CD4-positive, alpha-beta T cell treated with Interleukin-12 subunit alpha and Interleukin-12 subunit beta, for 1 hour (primary cell): ENCODE measurements around the gene INO80D.
"Not testable (repeated sequence)": the region's sequence is repeated elsewhere in the genome, so short reads cannot be mapped to it uniquely, and the experiment has no call there.

Source experiments
- DNase-seq: peaks from one replicate; pipeline ENCODE4 v3.0.0-alpha.2; 2020

Gene INO80D

DNA sequence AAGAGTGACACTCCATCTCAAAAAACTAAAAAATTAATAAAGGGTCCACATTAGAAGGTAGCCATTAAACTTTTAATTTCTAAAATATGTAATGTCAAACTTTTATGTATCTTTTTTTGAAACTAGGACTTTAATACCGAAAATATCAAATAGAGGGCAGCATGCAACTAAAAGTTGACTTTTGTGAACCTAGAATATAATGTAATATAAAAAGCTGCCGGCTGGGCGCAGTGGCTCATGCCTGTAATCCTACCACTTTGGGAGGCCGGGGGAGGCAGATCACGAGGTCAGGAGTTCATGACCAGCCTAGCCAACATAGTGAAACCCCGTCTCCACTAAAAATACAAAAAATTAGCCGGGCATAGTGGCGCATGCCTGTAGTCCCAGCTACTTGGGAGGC lies 62.8 kb downstream of the INO80D start:
- no peak for DNase-seq

DNA sequence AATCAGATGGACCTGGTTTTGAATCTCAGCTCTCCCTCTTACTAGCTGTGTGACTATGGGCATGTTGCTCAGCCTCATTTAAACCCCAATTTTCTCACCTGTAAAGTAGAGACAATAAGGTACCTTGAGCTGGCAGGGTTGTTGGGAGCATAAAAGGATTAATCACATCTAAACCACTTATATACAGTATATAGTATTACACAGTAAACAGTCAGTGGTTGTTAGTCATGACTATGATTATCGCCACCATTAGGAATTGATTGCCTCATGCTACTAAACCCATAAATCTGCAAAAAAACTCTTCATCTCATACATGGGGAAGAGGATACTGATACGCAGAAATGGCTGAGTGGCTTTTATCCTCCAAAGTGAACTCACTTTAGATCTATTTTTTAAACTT lies 65.8 kb downstream of the INO80D start:
- DNase-seq = no peak

DNA sequence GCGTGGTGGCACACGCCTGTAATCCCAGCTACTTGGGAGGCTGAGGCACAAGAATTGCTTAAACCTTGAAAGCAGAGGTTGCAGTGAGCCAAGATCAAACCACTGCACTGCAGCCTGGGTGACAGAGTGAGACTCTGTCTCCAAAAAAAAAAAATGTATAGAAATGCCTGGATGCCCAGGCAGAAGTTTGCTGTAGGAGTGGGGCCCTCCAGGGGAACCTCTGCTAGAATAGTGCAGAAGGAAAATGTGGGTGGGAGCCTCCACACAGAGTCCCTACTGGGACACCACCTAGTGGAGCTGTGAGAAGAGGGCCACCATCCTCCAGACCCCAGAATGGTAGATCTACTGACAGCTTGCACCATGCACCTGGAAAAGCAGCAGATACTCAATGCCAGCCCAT lies 70.2 kb downstream of the INO80D start:
- not testable (repeated sequence) for DNase-seq

DNA sequence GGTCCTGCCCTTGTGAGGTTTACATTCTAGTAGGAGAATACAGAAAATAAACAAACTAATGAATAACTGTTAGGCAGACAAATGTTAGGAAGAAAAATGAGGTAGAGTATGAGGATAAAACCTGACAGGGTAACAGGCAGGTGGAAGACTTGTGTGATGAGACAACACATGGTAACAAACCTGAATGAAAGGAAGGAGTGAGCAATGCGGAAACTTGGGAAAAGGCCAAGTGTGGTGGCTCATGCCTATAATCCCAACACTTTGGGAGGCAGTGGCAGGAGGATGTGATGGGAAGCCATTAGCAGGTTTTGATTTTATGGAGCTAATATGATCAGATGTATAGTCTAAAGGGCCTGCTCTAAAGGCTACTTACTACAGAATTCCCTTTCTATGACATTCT lies 74.2 kb downstream of the INO80D start:
- no peak for DNase-seq

DNA sequence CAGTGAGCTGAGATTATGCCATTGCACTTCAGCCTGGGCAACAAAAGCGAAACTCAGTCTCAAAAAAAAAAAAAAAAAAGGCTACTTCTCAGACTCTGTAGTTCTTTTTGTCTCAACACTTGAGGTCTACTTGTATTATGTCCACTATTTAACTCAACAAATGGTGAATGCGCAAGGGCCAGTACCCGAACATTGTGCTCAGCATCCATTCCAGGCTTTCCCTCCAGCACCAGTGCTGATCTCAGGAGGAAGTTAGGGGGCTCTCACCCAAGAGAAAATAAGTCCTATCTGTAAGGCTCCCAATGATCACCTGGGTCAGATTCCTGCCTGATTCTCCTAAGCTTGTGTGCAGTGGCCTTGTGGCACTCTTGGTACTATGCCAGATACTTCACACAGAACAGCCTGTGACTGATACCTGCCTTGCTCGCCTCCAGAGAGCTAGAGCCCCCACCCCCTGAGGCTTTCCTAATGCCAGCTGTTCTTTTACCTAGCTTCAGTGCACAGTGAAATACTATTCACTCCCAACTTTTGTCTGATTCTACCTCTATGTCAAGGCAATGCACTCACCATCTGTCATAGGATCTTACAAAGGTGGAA lies 74.9 kb downstream of the INO80D start:
- DNase-seq = no peak

DNA sequence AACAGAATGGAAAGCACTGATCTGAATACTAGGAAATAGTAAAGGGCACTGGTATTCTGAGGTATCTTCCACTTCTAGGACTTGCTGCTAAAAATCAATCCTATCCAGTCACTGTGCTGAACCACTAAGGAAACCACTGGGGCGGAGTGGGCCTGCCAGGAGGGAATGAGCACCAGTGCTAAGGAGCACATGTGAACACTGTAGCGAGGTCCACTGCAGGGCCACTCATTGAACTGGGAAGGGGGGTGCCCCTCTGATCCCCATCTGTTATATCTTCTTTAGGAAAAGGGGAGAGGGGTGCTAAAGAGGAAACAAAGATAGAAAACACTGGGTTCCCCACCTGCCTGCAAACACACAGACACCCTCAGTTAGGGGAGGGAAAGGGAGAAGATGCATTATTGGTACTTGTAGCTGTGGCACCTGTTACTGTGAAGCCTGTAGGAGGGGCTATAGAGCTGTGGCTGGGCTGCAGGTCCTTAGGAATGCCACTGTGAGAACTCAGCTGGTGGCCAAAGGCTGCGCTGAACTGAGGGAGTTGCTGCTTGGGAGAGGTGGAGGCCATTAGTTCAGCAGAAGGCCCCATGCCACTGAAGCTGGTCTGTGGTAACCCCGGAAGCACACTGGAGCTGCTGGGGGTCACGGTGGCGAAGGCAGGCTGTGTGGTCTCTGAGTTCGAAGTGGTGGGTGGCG lies 81.8 kb downstream of the INO80D start:
- DNase-seq = peak; percentile 7

DNA sequence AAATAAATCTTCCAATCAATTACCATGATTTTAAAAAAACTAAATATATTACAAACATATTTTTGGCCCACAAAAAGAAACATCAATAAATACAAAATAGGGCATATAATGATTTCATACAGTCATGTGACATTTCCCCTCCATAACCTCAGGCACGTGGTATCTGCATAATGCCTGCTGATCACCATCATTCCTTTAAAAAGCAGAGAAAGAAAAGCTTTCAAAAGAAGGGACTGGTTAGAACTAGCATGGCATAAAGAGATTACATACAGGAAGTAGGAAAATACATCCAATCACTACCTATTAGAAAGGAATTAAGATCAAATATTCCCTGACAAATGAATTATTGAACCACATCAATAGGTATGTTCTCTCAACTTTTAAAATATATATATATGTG lies 83.5 kb downstream of the INO80D start:
- DNase-seq = no peak

DNA sequence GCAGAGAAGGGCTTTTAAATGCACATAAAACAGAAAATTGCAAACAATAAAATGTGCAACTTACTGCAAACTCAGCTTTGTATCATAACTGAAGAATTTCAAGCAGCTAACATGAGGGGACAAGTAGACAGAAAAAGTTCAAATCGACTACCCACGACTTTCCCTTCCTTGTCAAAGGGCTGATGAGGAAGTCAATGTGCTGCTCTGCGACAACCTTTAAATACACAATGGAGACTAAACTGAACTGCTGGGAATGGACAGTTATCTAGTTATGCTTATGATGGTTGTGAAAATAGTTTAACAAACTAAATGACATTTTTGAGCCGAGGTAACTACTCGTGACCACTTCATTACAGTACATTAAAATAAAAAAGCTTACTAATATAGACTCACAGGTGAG lies 84.1 kb downstream of the INO80D start:
- DNase-seq = no peak

DNA sequence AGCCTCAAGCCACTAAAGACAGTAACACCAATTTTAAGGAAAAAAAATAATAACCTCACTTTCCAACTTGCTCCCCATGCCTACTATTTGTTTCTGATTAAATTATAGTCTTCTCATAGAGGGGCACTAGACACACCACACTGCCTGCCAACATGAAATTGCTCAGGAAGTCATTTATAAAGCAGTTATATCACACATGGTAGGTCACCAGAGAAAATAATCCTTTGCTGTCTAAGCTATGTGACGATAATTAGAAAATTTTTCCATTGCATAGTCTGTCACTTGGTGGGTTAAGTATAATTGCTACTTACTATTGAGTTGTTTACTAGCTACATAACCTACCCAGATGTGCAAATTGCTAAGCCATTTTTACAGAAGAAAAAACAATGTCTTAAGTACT lies 85.2 kb downstream of the INO80D start:
- no peak for DNase-seq

DNA sequence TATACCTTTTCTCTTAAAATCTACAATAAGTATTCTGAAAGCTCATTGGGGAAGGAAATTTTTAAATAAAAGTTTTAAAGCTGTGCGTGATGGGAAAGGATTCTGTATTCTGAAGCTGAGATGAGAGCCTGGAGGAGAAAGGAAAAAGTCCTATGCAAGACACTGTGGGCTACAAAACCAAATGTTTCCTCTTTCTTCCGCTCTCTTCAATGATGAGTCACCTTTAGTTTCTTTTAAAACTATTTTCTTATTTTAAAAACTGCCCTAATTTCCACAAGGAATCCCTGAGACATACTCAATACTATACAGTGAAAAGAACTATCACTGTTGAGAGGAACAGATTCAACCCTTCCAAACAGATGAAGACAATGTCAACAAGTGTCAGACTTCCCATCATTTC lies 87.4 kb downstream of the INO80D start:
- DNase-seq = no peak

DNA sequence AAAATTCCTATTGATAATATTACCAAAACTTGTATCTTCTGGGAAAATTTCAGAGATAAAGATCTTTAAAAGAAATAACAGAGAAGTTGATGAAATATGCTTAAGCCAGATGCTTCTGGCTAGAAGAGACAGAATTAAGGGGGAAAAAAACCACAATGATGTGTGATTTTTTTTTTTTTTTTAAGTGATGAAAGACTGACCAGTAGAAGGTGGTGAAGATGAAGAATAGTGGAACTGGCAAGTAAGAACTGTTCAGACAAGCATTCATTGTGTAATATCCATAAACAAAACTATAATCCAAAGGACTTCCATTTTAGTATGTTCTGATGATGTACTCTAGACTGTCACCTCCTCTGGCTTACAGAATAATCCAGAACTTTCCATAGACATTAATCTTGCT lies 89.8 kb downstream of the INO80D start:
- no peak for DNase-seq

DNA sequence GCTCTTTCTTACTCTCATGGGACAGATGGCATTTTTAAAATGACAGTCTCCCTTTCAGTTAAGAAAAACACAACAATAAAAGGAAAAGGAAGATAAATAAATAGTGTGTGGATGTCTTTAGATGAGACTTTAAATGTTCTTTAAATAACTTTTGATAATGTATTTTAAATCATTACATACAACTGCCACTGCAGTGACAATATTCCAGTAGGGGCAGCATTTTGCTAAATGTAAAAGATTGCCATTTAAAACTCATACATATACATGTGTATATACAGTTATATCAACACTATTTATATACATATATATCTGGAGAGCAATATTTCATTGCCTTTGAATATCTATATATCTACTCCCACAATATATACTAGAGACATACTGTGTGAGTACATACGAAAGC lies 90.7 kb downstream of the INO80D start:
- DNase-seq = no peak

DNA sequence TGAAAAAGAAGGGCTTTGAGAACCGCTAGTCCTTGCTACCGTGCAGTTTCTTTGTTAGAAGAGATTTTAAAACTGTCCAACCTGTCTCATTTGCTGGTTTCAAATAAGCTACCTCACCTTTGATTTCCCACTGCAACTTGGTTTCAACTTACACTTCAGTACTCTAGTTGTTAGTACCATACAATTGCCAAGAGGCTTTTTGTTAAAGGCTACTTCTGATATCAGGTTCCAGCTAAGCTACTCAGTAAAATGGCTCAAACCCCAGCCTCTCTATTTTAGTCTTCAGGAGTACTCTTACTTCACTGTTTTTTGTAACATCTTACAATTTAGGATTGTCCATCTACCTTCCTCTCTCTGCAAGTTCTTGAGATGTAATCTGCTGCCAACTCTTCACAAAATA lies 91.6 kb downstream of the INO80D start:
- DNase-seq = no peak

DNA sequence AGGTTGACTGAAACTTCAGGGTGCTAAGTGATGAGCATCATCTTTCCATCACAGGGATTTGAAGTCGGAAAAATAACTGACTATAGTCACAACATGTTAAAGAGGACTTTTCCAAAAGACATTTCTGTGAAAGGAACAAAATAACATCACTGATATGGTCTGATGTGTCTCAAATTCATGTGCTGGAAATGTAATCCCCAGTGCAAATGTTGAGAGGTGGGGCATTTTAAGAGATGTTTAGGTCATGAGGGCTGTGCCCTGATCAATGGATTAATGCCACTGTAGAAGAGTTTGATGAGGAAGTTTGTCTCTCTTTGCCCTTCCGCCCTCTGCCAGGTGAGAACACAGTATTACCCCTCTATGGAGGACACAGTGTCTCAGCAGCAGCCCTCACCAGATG lies 95.9 kb downstream of the INO80D start:
- no peak for DNase-seq

DNA sequence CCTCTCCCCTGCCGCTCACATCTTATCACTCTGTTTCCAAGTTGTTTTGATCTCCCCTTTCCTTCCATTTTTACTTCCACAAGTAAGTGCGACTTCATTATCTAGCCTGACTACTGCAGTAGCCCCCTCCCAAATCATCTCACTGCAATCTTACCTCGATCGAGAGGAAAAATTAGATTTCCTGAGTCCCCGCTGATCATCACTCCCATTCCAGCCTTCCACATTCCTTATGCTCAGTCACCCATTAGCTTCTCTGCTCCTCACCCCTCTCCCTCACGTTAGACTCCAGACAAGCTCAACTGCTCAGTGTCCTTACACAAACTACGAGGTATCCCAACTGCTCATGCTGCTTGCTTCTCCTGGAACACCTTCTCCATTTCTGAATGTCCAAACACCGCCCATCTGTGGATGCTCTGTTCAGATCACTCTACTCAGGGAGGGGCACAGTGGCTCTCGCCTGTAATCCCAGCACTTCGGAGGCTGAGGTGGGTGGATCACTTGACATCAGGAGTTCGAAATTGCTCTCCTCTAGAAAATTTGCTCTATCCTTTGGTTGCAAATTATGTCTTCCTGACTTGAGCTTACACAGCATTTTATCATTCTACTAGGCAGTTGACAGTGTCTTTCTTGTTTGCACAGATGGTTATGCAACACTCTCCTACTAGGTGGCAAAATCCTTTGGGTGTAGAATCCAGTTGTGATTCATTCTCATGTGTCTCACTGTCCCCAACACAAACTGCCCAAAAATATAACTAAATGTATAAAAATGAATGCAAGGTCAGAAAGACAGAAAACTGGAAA lies 96.5 kb downstream of the INO80D start:
- no peak for DNase-seq

DNA sequence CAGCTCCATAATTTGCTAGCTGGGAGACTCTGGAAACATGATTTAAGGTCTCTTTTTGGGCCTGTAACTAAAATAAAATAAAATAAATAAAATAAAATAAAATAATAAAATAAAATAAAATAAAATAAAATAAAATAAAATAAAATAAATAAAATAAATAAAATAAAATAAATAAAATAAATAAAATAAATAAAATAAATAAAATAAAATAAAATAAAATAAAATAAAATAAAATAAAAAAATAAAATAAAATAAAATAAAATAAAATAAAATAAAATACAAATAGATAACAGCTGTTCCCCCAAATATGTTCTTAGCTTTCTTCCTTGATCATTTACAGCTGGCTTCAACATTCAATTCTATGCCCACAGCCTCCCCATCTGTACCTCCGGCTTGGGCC lies 97.3 kb downstream of the INO80D start:
- not testable (repeated sequence) for DNase-seq

DNA sequence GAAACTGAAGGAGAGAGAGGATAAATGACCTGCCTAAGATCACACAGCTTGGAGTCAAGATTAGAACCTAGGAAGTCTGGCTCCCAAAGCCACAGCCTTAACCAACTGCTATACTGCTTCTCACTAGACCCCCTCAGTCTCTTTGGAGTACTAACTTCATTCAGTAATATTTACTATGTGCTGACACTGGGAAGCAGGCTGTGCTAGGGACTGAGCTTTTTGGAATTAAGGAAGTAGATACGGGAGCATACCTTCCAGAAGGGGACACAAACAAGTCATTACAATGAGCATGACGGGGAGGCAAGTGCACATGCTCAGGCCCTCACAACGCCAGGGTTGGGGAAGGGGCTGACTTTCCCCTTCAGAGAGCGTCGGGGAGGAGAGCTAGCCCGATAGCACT lies 97.7 kb downstream of the INO80D start:
- DNase-seq = no peak

DNA sequence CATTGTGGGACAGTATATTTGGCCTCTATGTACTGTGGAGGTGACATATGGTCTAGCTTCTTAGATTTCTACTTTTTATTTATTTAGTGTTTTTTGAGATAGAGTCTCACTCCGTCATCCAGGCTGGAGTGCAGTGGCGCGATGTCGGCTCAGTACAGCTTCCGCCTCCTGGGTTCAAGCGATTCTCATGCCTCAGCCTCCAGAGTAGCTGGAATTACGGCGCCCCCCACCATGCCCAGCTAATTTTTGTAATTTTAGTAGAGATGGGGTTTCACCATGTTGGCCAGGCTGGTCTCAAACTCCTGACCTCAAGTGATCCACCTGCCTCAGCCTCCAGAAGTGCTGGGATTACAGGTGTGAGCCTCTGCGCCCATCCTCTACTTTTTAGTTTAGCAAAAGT lies 99.6 kb downstream of the INO80D start:
- DNase-seq = not testable (repeated sequence)

DNA sequence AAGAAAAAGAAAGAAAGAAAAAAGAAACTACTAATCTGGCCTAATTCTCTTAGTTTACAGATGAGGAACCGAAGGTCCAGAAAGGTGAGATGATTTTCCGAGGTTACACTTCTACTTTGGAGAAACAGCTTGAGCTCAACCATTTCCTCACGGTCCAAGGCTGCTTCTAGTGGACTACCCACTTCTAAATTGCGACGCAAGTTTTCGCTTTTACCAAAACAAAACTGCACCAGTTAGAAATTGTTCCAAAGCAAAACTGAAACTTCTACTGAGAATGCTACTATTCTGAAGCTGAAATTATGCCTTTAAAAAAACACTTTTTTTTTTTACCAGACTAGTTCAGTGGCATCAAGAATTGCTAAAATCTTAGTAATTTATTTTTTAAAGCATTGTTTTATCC lies 101.6 kb downstream of the INO80D start:
- no peak for DNase-seq

DNA sequence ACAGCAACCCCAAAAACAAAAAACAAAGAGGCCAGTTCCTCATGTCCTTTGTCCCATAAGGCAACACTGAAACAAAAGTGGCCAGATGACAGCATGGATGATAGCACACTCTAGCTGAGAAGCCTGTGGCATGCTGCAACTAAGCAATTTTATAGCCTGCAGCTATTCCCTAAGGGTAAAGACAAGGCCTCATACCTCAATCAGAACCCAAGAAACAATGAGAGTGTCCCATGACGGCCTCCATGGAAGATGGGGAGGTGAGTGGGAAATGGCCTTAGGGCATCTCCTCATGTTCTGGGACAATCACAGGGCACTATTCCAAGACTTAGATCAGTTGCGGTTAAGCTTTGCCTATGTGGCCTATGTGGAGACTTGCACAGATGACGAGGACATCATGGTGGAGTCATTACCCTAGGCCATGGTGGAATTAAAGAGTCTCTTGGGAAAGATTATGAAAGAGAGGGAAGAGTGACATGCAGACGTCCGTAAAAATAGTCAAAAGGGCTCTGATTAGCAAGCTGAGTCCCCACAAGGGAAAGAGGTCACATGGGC lies 103.1 kb downstream of the INO80D start:
- DNase-seq = no peak

DNA sequence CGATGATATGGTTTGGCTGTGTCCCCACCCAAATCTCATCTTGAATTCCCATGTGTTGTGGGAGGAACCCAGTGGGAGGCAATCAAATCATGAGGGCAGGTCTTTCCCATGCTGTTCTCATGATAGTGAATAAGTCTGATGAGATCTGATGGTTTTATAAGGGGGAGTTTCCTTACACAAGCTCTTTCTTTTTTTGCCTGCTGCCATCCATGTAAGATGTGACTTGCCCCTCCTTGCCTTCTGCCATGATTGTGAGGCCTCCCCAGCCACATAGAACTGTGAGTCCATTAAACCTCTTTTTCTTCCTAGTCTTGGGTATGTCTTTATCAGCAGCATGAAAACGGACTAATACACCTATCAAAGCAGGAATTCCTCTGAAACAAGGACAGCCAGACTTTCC lies 107.2 kb downstream of the INO80D start:
- DNase-seq = not testable (repeated sequence)

DNA sequence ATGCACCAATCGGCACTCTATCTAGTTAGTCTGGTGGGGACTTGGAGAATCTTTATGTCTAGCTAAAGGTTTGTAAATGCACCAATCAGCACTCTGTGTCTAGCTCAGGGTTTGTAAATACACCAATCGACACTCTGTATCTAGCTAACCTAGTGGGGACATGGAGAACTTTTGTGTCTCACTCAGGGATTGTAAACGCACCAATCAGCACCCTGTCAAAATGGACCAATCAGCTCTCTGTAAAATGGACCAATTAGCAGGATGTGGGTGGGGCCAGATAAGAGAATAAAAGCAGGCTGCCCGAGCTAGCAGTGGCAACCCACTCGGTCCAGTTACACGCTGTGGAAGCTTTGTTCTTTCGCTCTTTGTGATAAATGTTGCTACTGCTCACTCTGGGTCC lies 108.3 kb downstream of the INO80D start:
- not testable (repeated sequence) for DNase-seq

DNA sequence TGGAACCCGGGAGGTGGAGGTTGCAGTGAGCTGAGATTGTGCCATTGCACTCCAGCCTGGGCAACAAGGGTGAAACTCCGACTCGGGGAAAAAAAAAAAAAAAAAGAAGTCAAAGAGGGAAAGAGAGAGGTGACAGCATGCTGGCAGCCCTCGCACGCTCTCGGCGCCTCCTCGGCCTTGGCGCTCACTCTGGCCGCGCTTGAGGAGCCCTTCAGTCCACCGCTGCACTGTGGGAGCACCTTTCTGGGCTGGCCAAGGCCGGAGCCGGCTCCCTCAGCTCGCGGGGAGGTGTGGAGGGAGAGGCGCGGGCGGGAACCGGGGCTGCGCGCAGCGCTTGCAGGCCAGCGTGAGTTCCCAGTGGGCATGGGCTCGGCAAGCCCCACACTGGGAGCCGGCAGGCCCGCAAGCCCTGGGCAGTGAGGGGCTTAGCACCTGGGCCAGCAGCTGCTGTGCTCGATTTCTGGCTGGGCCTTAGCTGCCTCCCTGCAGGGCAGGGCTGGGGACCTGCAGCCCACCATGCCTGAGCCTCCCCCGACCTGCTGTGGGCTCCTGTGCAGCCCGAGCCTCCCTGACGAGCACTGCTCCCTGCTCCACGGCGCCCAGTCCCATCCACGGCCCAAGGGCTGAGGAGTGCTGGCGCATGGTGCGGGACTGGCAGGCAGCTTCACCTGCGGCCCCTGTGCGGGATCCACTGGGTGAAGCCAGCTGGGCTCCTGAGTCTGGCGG lies 108.9 kb downstream of the INO80D start:
- not testable (repeated sequence) for DNase-seq
